GM12873 (cell line): ENCODE measurements around the gene KASH5.

ENCODE experiments used
- CTCF ChIP-seq: IDR thresholded peaks from 2 replicates; pipeline ENCODE4 v1.5.1; 2012; ENCODE audit warnings: low read depth, mild to moderate bottlenecking, moderate library complexity, low read length, control low read depth; ENCODE audit not compliant: insufficient read depth; ENCODE audit errors: missing control alignments

KASH5 gene

GRCh38 chr19:49343123-49343522, 44.9 kb upstream of the KASH5 start:
- TF ChIP-seq CTCF: no peak

GRCh38 chr19:49344505-49345423, 43.3 kb upstream of the KASH5 start:
- no peak for TF ChIP-seq CTCF

- TF ChIP-seq CTCF: no peak
Observed at GRCh38 chr19:49347191-49347590, 40.9 kb upstream of the KASH5 start.

- TF ChIP-seq CTCF: no peak
Observed at GRCh38 chr19:49347835-49348234, 40.2 kb upstream of the KASH5 start.

GRCh38 chr19:49348305-49349189, 39.5 kb upstream of the KASH5 start:
- no peak for TF ChIP-seq CTCF

- no peak for TF ChIP-seq CTCF
Observed at GRCh38 chr19:49349567-49349966, 38.5 kb upstream of the KASH5 start.

- TF ChIP-seq CTCF: no peak
Observed at GRCh38 chr19:49355909-49356353, 32.1 kb upstream of the KASH5 start.
